Esophagus mucosa (tissue), 1 donor: ENCODE measurements around the gene HOXA4. TPM values are rescaled to one million over a fixed set of nuclear protein-coding genes. Genes with fewer than 3 reads are reported as not detected.

Source experiments
- ATAC-seq: fragments of 200-7000 bp; cut with Tn5 transposase; one replicate; pipeline ENCODE4 v1.9.1; 2020
- total RNA-seq: library from RNA; stranded (reverse); gene quantifications from one replicate; pipeline ENCODE4 v1.2.4, GENCODE V29; 2023
- donor health status: DM: yes; HTN: yes; CAD: no.

The HOXA4 gene
- total RNA-seq, 1 donor from 2014 or later: 5.5 TPM

- peak; percentile 4 for ATAC-seq
Observed at GRCh38 chr7:27169658-27170425, 39.3 kb upstream of the HOXA4 start.

DNA sequence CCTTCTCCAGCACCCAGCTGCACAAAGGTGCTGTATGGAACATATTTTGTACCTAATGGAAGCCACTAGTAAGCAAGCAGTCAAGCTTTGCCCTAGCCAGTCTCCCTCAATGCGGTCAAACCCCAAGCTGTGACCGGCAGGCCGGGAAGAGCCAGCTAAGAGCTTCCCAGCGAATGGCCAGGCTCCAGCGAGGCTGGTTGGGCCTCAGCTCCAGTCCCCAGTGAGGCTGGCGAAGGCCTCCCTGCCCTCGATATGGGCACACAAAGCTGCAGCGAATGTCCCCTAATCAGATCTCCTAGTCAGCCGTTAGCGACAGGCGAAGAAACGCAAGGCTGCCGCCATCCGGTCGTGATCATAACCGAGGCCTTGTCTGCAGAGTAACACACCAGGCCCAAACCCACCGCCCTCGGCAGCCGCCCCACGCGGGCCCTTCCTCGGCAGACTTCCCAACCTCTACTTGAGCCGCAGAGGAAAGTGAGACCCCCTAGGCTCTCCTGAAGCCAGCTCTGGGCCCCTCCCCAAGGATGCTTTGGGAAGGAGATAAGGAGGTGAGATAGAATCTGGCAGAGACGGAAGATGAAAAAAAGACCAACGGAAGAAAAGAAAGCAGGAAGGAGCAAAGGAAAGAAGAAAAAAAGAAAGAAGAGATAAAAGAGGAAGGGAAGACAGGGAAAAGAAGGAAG, 37.8 kb upstream of the HOXA4 start:
- ATAC-seq: no peak

DNA sequence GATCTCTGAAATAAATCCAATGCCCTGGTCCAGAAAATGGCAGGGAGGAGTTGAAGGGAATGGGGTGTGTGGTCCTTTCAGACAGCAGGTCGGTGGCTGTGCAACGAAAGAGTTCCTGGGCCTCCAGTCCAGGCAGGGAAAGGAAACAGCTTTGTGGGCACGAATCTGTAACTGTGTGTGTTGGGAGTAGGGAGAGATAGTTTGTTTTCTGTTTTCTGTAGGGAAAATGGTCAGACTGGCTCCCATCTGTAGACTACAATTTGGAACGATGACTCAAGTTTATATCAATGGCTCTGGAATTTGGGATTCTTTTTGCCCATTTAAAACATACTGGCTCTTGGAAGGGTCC, 37.3 kb upstream of the HOXA4 start:
- ATAC-seq: no peak

- no peak for ATAC-seq
Observed at GRCh38 chr7:27166531-27167505, 36.3 kb upstream of the HOXA4 start.

DNA sequence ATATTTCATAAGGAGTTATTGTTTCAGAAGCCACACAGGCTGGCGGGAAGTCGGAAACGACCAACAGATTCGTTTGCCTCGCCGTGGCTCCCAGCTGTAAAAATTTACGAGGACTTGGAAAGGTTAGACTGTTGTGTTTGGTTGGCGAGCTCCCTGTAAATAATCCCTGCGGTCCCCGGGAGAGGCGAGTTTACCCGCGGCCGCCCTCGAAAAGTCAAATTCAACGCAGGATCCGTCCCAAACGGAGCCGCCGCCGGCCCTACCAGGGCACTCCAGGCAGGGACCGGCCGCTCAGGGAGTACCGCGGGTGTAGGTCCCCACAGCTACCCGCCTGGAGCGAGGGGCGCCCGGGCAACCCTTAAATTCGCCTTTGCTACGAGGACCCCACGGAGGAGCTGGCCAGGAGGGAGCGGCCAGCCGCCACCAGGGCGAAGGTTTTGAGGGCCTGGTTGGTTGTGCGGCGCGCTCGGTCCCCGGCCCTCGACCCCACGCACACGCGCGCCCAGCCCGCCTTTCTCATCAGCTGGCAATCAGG, 35.5 kb upstream of the HOXA4 start:
- ATAC-seq: no peak

DNA sequence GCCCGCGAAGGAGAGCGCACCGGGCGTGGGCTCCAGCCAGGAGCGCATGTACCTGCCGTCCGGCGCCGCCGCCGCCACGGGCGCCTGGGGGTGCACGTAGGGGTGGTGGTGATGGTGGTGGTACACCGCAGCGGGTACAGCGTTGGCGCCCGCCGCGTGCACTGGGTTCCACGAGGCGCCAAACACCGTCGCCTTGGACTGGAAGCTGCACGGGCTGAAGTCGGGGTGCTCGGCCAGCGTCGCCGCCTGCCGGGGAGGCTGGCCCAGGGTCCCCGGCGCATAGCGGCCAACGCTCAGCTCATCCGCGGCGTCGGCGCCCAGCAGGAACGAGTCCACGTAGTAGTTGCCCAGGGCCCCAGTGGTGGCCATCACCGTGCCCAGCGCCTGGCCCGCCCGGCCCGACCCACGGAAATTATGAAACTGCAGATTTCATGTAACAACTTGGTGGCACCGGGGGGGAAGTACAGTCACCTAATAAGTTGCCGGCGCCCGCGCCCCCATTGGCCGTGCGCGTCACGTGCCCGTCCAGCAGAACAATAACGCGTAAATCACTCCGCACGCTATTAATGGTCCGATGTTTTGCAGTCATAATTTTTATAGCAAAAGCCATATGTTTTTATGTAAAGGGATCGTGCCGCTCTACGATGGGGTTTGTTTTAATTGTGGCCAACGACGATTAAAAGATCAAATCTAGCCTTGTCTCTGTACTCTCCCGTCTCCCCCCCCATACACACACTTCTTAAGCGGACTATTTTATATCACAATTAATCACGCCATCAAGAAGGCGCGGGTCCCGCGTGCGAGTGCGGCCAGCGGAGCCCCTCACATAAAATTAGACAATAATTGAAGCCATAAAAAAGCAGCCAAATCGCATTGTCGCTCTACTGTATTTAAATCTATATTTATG, 34.8 kb upstream of the HOXA4 start, which contains the start of gene HOXA9:
Gene HOXA9, minus strand, starts transcription at position 449 of the 907 bp plus-strand sequence. Its CDS starts 80 bp downstream, at position 369.
- peak; percentile 6 for ATAC-seq

GRCh38 chr7:27164367-27165088, 34.0 kb upstream of the HOXA4 start:
- no peak for ATAC-seq

- ATAC-seq: no peak
Observed at GRCh38 chr7:27164045-27164366, 33.4 kb upstream of the HOXA4 start.

- ATAC-seq: no peak
Observed at GRCh38 chr7:27163288-27164044, 32.9 kb upstream of the HOXA4 start.

DNA sequence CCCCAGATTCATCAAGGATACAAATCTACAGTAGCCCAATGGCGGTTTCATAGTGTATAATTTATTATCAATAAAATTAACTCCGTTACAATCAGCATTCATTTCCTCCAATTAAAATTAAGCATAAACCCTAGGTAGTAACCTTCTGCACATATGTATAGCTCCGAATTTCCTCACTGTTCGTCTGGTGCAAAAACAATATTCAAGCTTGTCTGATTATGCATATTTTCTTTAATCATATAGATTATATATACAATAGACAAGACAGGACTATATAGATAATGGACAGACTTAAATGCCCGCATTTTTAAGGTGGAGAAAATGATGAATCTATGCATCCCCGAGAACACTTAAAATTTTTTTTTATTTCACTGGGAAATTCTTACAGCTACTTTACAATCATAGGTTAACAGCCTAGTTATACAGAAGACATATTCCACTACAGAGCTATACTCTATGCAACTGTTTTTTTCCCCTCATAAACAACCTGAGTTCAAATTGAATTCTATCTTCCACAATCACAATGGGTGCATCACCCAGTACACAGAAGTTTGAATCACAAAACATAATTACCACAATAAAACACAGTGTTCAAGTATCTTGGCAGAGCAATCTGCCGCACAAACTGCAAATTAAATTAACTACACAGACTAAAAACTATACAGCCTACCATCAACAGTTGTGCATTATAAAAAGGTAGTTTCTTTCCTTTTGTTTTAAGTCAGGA, 32.2 kb upstream of the HOXA4 start:
- ATAC-seq: no peak

DNA sequence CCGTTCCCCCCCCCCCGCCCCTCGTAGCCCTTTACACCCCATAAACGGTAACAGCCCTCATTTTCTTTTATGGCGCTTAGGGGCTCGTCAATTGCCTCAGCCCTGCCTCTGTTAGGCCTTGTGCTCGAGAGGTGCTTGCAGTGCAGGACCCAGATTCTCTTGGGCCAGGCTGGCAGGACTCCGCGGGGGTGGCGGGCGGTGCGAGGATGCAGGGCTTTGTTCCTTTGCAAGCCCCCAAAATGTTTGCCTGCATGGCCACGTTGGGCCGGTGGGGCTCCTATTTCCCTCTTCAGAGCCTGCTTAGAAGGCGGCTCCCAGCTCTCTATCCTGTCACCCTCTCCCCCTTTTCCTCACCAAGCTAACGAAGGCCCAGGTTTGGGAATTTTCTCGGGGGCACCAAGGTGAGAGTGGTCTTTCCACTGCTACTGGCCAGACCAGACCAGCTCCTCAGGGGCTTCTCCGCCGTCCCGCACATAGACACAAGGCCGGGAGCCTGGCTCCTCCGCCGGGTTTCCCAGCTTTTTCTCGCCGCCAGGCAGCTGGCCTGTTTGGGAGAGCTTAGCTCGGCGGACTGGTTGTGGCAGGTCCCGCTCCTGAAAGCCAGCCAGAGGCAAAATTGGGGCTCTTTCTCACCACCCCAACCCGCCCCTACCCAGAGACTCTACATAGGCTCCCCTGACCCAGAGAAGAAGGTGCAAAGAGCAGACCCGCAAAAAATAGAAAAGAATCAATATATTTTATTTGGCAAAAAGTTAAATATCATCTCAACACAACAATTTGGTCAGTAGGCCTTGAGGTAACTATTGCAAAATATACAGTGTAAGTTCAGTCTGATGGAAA, 31.4 kb upstream of the HOXA4 start:
- ATAC-seq: no peak

GRCh38 chr7:27161214-27161720, 30.7 kb upstream of the HOXA4 start:
- ATAC-seq: no peak

DNA sequence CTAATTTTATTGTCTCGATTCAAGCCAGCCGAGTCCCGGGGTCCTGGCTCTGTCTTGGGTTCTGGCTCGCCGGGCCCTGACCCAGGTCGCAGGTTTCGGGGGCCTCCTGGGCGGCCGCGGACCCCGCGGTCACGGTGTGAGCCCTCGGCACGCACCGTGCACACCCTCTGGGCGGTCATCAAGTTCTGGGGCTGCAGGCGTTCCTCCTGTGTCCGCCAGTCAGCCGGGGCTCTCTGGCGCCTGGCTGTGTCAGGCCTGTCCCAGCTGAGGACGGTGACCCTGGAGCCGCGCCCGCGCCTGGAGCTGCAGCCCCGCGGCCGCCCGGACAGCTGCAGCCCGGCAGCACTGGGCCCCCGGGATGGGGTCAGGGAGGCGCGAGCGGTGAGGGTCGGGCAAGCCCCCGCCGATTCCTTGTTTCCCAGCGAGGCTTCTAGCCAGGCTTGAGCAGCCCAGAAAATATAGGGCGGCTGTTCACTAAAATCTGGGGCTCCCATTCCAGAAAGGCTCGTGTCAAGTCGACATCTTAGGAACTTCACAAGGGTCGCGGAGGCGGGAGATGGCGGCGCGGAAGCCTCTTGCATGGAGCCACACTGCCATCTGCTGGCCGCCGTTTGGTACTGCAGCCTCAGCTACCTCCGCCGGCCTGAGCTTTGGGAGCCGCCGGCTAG, 30.1 kb upstream of the HOXA4 start:
- ATAC-seq: peak; percentile 82

- no peak for ATAC-seq
Observed at GRCh38 chr7:27160145-27160545, 29.6 kb upstream of the HOXA4 start.

DNA sequence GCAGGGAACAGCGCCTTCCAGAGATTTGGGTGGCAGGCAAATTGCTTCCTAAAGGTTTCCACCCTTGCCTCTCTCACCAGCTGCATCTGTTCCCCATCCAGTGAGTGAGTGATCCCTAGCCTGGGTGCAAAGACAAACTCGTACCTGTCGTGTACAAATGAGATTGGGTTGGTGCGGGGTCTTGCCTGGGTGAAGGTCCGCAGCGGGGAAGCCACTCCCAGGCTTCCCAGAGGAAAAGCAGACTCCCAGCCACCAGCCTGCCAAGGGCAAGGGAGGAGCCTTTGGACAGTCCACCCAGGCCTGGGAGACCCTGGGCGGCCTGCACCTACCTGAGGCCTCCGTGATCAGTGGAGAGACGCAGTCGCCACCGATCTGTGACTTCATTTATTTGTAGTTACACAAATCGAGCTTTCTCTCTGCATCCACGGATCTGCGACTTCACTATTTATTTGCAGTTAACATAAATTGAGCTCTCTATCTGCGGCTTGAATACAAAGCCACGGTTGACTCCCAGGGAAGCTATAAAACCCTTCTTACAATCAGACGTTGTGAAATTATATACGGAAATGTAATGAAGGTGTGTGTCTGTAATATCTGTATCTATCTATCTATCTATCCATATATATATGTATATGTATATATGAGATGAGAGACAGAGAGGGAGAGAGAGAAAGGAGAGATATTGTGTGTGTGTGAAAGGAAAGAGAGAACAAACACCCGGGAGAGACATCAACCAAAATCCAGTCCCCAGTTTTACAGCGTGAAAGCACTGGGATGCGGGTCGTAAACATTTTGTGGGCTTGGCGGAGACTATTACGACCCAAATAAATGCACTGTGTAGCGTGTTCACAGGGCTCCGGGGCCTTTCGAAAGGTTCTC, 28.9 kb upstream of the HOXA4 start:
- no peak for ATAC-seq

DNA sequence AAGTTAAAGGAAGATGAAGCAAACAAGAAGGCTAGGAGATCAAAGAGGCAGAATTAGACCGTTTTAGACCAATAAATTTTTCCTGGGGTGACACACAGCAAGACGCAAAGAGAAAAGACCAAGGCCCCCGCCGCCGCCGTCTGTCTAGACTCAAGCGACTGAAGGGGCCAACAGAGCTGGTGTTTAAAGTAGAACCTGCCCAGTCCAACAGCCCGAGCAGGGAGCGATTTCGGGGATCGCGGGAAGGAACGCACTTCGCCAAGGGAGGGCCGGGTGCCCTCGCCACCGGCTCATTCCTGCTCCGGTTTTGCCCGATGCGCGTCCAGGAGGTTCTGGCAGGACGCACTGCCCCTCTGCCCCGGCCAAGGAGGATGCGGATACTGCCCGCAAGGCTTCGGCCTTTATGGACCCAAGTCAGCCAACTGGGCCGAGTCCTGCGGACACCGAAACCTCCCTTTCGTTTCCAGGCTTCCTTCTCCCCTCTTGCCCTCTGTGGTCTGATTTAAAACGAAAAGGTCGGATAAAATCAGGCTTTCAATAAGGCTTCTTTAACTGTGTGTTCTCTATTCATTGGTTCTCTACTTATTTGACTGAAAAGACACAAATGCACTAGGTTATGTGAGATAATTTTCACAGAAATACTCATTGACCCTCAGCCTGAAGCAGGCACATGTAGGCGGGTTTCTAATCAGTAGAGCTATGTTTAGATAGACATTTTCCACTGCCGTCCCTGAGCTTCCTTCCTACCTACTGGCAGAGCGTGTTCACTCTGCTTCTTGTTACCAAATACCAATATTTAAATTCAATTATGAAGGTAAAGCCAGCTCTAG, 28.1 kb upstream of the HOXA4 start:
- no peak for ATAC-seq
